GM20000 (cell line): ENCODE data around the gene PRSS21.

Experiments
- DNase-seq: peaks from one replicate; pipeline ENCODE4 v3.0.0; 2012; ENCODE audit warnings: low spot score
- CTCF ChIP-seq: IDR thresholded peaks from 2 replicates; pipeline ENCODE4 v1.5.1; 2012; ENCODE audit warnings: mild to moderate bottlenecking, control low read depth; ENCODE audit errors: extremely low read depth, missing control alignments

PRSS21 gene

DNA sequence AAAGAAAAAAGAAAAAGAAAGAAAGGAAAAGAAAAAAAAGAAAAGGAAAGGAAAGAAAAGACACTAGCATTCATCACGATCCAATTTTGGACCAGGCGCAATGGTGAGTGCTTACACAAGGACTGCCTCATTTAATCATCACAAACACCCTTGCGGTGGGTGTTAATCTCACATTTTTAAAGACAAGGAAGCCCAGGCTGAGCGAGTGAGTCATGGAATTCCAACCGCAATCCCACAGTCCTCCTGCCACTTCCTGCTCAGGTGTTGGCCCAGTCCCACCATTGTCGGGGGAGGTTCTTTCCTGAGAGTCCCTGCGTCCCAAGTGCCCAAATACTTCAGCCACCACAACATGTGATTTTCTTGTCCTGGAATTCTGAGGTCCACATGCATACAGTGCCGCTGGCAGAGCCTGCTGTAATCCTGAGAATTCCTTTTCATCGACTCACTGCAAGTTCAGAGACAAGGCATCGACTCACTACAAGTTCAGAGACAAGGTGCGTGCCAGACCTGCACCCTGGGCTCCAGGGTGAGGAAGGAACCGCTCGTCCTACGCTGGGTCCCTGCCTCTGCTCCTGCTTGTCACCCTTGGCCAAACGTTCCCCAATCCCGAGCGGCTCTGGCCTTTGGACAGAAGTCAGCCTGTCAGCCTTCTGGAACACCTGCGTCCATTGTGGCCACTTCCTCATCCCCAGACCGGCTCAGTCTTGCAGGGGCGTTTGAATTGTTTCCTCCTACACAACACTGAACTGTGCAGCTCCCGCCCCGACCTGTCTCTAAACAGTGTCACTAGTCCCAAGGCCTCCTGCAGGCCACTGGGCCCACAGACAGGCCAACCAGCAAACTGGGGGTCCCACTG, 18.8 kb downstream of the PRSS21 start:
- no peak for DNase-seq
- no peak for TF ChIP-seq CTCF

DNA sequence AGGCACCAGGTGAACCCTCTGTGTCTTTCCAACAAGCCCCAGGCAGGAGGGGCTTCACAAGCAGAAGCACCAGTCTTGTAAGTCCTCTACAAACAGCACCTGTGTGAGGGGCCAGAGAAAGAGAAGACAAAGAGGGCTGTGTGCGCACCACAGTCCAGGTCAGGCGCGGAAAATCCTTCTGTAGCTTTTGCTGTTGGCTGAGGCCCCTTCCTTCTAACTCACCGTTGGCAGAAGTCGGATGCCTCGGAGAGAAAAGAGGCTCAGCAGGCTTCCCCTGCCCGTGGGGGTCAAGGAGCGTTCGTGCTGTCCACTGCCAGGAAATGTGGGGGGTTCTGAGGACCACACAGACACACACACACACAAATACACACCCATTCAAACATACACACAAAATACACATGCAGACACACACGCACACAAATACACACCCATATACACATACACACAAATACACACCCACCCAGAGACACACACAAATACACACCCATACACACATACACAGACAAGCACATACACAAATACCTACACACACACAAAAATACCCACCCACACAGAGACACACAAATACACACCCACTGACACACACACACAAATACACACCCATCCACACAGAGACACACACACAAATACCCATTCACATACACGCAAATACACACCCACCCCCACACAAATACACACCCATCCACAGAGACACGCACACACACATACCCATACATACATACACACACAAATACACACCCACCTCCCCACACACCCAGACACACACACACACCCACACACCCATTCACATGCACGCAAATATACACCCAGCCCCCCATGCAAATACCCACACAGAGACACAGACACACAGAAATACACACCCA, 19.8 kb downstream of the PRSS21 start:
- no peak for DNase-seq
- TF ChIP-seq CTCF, result no peak

GRCh38 chr16:2838928-2839327, 21.9 kb downstream of the PRSS21 start:
- DNase-seq, result peak; percentile 76

DNA sequence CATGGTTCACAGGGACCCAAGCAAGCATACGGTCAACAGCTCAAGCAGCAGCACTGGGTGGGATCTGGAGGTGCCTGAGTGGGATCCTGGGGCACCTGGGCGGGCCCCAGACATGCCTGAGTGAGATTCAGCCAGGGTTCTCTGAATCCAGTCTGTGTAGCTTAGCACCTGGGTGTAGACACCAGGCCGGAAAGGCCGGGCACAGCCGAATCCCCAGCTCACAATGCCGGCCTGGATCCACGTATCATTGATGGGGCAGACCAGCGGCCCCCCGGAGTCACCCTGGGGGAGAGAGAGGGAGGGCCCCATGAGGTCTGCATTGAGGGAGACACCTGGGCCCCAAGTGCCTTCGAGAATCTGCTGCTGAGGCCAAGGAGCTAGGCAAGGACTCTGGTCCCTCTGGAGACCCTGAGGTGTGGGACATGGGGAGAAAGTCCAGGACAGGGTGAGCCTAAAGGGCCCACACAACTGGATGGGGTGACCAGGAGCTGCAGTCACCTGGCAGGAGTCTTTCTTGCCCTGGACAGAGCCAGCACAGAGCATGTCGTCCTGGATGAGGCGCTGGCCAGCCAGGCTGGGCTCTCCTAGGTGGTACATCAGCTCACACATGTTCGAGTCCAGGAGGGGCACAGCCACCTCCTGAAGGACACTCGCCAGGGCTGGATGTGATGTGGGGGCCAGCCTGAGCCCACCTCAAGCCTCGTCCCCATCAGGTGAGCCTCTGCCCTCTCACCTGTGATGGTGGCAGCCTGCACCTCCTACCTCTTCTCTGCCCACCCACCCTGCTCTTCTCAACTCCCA, 22.8 kb downstream of the PRSS21 start:
- no peak for TF ChIP-seq CTCF
- DNase-seq, result no peak

More at GRCh38 chr16:2838928-2839327, 21.9 kb downstream of the PRSS21 start:
- peak; percentile 51 for TF ChIP-seq CTCF

- TF ChIP-seq CTCF, result no peak
- no peak for DNase-seq
These were observed 23.9 kb downstream of the PRSS21 start for GRCh38 chr16:2840914-2841313.

GRCh38 chr16:2841606-2842339, 24.7 kb downstream of the PRSS21 start:
- no peak for TF ChIP-seq CTCF
- DNase-seq, result no peak
